ENCODE data around the gene GPER1. TPM values are rescaled to one million over a fixed set of nuclear protein-coding genes. Genes with fewer than 3 reads are reported as not detected.

Gene GPER1
- total and polyA plus RNA-seq, 4 donors, result 3.7 to 7.7 (median 6.3) TPM

DNA sequence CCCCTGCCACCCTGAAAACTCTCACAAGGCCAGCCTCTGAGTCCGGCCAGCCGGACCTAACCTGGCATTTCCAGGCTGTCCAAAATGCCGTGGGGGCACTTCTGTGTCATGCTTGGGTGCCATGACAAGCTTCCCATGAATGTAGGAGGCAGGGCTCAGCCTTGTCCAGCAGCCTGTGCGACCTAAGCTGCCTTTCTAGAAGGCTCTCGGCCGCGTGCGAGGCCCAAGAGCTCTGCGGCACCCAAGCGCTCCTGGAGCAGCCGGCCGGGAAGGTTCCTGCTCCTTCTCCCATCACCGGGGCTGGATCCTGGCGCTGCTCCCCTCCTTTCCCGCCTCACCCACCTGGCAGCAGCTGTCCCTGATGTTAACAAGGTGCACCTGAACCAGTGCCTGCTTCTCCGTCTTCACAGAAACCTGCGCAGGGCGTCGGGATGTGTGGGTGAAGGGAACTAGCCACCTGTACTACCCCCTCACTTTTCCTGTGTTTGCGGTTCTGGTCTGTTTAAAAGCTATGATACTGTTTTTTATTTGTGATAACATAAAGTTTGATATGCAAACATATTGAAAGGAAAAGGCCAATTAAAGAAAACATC, 6.1 kb downstream of the GPER1 start:
- H3K9ac ChIP-seq (ENCODE audit: insufficient read depth in 1 of 2, low read length in 2 of 2), result no peak overlapping the region
- H3K27me3 ChIP-seq (ENCODE audit: control insufficient read depth in 3 of 3, insufficient read depth in 3 of 3, low read length in 2 of 3), result no peaks in the 10 kb centered on the region
- H3K9me3 ChIP-seq (ENCODE audit: control insufficient read depth in 4 of 4, insufficient read depth in 3 of 4, low read length in 3 of 4), result peaks cover 0 to 3% (median 0%) of the 10 kb centered on the region in 4 donors
- H3K27ac ChIP-seq (ENCODE audit: low read depth in 1 of 2, low read length in 1 of 2), result no peak overlapping the region
- TF ChIP-seq, protein P1, sequence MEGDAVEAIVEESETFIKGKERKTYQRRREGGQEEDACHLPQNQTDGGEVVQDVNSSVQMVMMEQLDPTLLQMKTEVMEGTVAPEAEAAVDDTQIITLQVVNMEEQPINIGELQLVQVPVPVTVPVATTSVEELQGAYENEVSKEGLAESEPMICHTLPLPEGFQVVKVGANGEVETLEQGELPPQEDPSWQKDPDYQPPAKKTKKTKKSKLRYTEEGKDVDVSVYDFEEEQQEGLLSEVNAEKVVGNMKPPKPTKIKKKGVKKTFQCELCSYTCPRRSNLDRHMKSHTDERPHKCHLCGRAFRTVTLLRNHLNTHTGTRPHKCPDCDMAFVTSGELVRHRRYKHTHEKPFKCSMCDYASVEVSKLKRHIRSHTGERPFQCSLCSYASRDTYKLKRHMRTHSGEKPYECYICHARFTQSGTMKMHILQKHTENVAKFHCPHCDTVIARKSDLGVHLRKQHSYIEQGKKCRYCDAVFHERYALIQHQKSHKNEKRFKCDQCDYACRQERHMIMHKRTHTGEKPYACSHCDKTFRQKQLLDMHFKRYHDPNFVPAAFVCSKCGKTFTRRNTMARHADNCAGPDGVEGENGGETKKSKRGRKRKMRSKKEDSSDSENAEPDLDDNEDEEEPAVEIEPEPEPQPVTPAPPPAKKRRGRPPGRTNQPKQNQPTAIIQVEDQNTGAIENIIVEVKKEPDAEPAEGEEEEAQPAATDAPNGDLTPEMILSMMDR (IDR thresholded peaks at IDR 0.05; ENCODE audit: control extremely low read depth, extremely low read depth), result no peak
- ATAC-seq (ENCODE audit: insufficient read depth, low FRiP score) (no peak), DNase-seq (no peak)
- peaks cover 0 to 16% (median 1%) of the 10 kb centered on the region in 4 donors for H3K36me3 ChIP-seq (ENCODE audit: control insufficient read depth in 4 of 4, insufficient read depth in 4 of 4, low read length in 4 of 4)
- no peak overlapping the region for H3K4me3 ChIP-seq
- WGBS, 2 donors, result 94 to 97% methylated on average over 20 of the region's 20 CpGs
- H3K4me1 ChIP-seq (ENCODE audit: control insufficient read depth in 5 of 5, insufficient read depth in 5 of 5, low read length in 5 of 5), result peaks cover 0 to 20% (median 11%) of the 10 kb centered on the region in 5 donors

DNA sequence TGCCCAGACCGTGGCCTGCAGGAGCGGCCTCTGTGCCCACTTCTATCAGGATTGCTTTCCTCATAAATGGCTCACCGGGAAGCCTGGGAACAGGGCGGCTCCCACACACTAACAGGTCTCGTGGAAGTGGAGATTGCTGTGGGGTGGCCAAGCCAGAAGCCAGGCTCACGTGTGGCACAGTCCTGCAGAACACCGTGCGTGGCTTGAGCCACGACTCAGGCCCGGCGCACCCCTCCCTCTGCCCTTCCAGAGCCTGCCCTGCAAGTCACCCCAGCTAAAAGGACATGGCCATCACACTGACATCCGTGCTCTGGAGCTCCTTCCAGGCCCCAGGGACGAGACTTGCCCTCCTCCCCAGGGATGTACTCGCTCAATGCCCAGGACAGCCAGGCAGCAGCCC, 7.0 kb downstream of the GPER1 start:
- Histone ChIP-seq H3K9me3 (ENCODE audit: control insufficient read depth in 4 of 4, insufficient read depth in 3 of 4, low read length in 3 of 4) (peaks cover 0 to 3% (median 0%) of the 10 kb centered on the region in 4 donors), H3K27me3 (ENCODE audit: control insufficient read depth in 3 of 3, insufficient read depth in 3 of 3, low read length in 2 of 3) (no peaks in the 10 kb centered on the region), H3K4me1 (ENCODE audit: control insufficient read depth in 5 of 5, insufficient read depth in 5 of 5, low read length in 5 of 5) (peaks cover 0 to 20% (median 11%) of the 10 kb centered on the region in 5 donors), H3K9ac (ENCODE audit: insufficient read depth in 1 of 2, low read length in 2 of 2) (no peak overlapping the region), H3K27ac (ENCODE audit: low read depth in 1 of 2, low read length in 1 of 2) (no peak overlapping the region), H3K4me3 (no peak overlapping the region), H3K36me3 (ENCODE audit: control insufficient read depth in 4 of 4, insufficient read depth in 4 of 4, low read length in 4 of 4) (peaks cover 0 to 19% (median 1%) of the 10 kb centered on the region in 4 donors)
- WGBS, 2 donors, result 87 to 95% methylated on average over 14 of the region's 14 CpGs
- no peak for ATAC-seq (ENCODE audit: insufficient read depth, low FRiP score)
- no peak for DNase-seq
- TF ChIP-seq, protein P1 (IDR thresholded peaks at IDR 0.05; ENCODE audit: control extremely low read depth, extremely low read depth), result no peak

DNA sequence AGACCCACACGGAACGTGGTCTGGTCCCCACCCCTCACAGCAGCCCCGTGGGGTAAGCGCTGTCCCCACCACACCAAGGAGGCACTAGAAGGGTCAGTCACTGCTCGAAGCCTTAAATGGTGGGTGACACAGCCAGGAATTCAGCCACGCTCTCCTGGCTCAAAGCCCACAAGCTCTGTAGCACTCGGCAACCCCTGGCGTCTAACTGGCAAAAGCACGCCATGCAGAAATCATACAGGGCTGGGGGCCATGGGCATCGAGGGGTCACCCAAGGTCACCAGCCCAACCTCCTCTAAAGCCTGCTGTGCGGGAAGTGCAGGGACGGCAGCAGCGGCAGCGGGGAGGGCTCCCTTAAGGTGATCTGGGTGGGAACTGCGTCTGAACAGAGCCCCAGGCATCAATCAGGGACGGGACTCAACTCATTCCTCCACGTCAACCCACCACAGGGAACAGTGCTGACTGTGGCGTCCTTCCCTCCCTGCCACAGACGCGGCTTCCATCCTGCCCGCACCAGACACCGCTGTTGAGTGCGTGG, 7.8 kb downstream of the GPER1 start:
- H3K4me1 ChIP-seq (ENCODE audit: control insufficient read depth in 5 of 5, insufficient read depth in 5 of 5, low read length in 5 of 5), result peaks cover 0 to 20% (median 11%) of the 10 kb centered on the region in 5 donors
- ATAC-seq (ENCODE audit: insufficient read depth, low FRiP score) (no peak), DNase-seq (peak; percentile 60 to 61 (median 61))
- H3K4me3 ChIP-seq, result no peak overlapping the region
- TF ChIP-seq, protein P1 (IDR thresholded peaks at IDR 0.05; ENCODE audit: control extremely low read depth, extremely low read depth), result no peak
- H3K36me3 ChIP-seq (ENCODE audit: control insufficient read depth in 4 of 4, insufficient read depth in 4 of 4, low read length in 4 of 4), result peaks cover 0 to 16% (median 1%) of the 10 kb centered on the region in 4 donors
- peaks cover 0 to 3% (median 0%) of the 10 kb centered on the region in 4 donors for H3K9me3 ChIP-seq (ENCODE audit: control insufficient read depth in 4 of 4, insufficient read depth in 3 of 4, low read length in 3 of 4)
- 75 to 83% methylated on average over 22 to 23 of the region's 23 CpGs for WGBS, 2 donors
- no peak overlapping the region for H3K9ac ChIP-seq (ENCODE audit: insufficient read depth in 1 of 2, low read length in 2 of 2)
- H3K27me3 ChIP-seq (ENCODE audit: control insufficient read depth in 3 of 3, insufficient read depth in 3 of 3, low read length in 2 of 3), result no peaks in the 10 kb centered on the region
- peak overlapping the region in 1 of 2 donors; percentile 2 for H3K27ac ChIP-seq (ENCODE audit: low read depth in 1 of 2, low read length in 1 of 2)

All from lung (tissue), 12 donors.